DMS 273 (cell line): ENCODE data around the gene HOXA4.

Experiments
- DNase-seq: peaks from one replicate; lab custom pipeline; 2025; ENCODE audit not compliant: unreplicated experiment; lab: John Stamatoyannopoulos, UW

HOXA4 gene

DNA sequence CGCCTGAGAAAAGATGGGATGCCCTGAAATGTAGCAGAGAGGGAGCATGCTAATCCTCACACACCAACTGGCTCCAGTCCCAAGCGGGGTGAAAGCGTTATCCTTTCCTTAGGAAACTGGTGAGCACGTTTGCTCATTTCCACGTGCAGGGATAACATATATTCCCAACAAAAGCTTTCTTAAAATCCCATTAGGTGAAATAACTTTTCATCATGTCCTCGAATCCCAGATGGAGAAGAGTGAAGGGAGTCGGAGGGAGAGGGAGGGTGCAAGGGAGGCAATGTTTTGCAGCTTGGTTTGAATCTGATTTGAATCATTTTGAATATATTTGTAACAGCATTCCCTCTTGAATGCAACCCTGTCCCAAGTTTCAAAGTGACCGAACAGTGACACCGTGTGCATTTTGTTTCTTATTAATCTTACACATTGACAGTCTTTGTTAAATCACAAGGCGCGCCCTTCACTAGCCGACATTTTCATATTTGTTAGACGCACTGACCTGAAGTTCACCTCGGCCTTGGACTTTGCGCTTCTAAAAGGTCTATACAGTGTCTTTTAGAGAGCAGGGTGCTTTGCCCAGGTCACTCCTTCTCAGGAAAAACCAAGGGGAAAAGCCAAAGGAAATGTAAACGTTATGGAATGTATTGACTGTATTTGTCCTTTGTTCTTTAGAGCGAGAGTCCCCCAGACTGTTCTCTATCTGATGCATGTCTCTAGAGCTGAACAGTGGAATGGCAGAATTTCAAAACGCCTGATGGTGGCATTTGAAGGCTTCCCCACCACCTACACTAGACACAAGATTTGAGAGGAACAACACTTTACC is 3.1 kb upstream of the HOXA4 start:
- DNase-seq, result no peak

DNA sequence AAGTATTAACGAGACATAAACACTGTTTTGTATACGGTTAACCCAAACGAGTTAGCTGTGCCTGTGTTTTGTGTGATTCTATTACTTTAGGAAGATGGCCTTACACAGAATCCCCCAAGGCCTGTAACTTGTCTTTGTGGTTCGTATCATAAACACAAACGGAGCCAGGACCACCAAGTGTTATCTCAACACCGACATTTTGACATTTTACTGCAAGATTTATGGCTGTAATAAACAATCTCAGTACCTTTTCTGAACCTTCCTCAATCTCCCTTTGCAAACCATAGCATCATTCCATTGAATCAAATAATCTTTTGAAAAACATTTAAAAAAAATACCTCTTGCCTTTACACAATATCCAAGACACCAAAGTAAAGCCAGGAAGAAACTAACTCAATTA is 2.4 kb upstream of the HOXA4 start:
- no peak for DNase-seq

- no peak for DNase-seq
Measured at GRCh38 chr7:27132214-27132613, 1.7 kb upstream of the HOXA4 start.

DNA sequence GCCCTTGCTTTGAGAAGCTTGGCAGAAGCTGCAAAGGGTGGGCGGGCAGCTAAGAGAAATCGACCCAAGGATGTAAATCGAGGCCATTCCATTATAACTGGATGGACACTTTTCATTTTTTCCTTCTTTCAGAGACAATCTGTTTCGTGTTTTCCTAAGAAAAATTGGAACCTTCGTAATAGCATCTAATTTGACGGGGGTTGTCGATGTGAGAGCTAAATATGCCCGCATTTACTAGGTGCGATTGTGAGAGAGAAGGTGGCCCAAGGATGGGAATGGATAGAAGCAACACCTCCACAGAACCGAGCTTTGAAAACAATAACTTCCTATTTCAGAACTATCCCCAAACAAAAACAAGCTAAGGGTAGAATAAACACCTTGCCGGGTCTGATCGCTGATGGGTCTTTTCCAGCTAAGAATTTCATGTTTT is 848 bp upstream of the HOXA4 start:
- DNase-seq, result no peak

DNA sequence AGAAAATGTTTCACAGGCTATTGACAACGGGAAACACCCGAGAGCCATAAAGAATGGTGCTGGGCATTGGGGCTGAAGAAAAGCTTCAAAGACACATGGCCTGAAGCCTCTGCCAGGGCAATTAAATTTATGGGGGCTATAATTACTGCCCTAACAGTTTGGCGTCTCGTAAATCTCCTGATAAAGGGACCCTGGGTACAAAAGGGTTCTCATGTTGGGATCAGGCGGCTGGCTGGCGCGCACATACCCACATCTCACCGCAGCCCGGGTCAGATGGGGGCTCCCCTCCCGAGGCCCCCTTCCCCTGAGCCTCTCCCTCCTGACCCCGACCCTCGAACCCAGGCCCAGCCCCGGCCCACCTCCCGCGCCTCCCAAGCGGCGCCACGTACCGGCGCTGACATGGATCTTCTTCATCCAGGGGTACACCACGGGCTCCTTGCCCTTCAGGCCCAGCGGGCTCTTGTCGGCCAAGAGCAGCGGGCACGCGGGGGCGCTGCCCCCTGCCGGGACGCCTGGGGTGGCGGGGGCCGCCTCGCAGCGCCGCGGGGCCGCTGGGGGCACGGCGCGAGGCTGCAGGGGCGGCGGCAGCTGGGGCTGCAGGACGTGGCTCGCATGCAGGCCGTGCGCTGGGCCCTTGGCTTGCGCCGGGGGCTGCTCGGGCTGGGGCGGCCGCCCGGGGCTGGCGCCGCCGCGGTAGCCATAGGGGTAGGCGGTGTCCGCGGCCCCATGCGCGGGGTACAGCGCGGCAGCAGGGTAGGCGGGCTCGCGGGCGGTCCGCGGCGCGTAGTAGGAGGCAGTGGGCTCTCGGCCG is 623 bp downstream of the HOXA4 start:
- peak; percentile 84 for DNase-seq

DNA sequence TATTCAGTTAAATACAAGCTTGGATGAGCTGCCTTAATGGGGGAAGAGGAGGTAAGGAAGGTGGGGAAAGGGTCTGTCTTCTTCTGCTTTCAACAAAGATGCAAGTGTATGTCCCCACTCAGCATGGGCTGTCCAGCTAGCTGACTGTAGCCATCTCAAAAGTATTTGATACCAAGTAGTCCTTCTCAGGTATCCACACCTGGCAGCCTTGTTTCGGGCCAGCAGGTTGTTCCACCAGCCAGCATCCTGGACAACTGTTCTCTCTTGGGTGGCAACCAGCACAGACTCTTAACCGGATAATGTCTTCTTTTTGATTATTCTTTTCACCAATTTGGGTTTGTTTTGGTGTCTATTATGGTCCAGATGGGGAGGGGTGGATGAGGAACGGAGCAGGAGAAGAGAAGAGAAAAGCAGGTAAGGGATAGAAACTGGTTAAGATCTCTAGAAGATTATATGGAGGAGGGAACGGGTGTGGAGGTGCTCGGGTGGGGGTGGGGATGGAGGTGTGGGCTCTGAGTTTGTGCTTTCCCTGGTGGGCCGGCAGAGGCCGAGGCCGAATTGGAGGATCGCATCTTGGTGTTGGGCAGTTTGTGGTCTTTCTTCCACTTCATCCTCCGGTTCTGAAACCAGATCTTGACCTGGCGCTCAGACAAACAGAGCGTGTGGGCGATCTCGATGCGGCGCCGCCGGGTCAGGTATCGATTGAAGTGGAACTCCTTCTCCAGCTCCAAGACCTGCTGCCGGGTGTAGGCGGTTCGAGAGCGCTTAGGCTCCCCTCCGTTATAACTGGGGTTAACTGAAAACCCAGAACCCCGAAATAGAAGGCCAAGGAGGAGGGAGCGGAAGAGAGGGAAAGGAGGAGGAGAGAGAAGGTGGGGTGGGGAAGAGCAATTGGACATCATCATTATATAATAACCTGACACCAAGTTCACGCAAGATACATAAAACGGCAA is 1.5 kb downstream of the HOXA4 start:
- DNase-seq, result no peak

DNA sequence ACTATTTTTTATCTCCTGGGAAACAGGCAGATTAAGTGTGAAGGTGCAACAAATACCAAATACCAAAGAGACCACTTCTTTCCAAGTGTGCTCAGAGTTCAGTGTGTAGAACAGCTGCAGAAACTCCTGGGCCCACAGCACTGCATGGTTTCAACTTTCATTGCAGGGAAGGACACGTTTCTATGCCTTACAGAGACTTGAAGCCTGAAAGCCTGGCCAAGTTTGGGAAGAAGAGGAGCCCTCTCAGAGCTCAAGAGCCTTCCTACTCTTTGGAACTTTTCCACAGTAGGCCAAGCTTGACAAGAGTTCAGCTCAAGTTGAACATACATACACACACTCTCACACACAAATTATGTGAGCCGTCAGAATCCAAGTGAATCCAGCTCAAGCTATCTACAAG is 2.5 kb downstream of the HOXA4 start:
- peak; percentile 62 for DNase-seq

DNA sequence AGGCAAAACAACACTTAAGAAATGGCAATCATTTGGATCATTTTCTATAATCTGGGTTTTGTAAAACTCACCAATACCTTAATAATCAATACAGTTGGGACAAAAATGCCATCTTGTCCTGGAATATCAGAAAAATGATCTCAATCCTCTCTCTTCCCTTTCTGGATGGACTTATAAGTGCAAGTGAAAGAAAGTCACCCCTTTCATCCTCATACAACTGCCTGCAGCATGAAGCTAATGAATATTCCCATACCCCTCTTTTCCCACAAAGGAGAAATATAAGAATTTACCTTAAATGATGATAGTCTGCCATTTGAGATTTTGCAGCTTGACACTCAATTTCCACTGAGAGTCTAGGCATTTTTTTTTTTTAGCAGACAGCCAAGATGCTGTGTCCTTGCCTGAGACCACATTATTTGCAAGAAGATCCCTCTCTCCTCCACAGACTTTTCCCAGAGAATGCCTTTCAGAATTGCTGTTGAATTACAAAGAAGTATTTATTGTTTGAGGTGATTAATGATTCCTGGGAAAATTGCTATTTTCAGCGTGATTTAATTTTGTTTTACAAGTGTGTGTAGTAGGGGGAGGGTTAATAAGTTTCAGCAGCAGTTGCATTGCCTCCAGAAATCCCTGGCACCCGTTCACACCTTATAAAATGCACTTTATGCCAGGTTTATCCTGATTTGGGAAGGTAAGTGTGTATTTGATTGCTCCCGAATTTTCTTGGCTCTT is 3.8 kb downstream of the HOXA4 start:
- no peak for DNase-seq

DNA sequence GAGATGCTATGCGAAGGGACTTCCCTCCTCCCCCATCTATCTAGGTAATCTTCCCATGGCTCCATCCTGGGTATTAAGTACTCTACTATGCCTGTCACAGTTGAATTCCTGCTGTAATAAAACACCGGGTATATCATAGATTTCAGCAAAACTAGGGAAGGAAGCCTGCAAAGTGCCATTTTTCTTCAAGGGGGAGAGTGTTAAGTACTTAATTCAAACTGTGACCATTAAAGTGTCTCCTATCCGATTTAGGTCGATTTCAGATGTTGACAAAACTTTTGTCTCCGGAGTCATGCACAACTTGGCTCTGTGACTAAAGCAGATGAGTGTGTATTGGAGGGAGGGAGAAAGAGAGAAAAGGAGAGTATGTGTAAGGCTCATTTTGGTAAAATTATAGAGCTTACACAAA is 4.6 kb downstream of the HOXA4 start:
- DNase-seq, result no peak

GRCh38 chr7:27124902-27125689 is 5.5 kb downstream of the HOXA4 start:
- no peak for DNase-seq

DNA sequence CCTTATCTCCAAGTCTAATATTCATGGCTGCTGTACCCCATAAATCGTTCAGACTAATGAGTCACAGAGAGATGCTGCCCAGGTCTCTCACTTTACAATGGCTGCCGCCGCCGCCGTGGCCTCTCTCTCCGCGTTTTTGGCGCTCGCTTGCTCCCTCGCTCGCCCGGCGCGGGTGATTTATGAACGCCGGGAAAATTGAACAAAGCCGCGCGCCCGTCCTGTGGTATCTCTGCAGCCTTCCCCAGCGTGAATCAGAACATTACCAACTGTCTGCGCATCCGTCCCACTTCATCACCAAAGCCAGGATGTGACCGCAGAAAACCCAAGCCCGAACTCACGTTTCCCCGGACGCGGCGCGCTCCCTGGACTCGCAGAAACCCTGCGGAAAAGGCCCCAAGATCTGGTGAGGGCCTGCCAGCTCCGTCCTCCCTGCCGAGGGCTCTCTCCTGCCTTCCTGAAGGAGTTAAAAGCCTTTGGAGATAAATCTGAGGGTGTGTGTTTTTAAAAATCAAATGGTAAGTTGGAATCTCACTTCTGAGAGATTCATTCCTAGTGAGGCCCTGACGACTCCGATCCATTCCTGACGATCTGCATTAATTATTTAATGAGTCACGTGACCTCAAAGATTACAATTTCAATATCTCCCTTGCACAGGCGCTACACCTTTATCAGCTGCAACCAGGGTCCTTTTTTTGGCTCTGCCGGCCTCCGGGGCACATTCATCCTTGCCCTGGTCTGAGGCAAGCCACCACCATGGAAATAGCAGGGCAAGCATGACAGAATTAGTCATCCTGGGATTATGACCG is 6.3 kb downstream of the HOXA4 start:
- DNase-seq, result no peak

DNA sequence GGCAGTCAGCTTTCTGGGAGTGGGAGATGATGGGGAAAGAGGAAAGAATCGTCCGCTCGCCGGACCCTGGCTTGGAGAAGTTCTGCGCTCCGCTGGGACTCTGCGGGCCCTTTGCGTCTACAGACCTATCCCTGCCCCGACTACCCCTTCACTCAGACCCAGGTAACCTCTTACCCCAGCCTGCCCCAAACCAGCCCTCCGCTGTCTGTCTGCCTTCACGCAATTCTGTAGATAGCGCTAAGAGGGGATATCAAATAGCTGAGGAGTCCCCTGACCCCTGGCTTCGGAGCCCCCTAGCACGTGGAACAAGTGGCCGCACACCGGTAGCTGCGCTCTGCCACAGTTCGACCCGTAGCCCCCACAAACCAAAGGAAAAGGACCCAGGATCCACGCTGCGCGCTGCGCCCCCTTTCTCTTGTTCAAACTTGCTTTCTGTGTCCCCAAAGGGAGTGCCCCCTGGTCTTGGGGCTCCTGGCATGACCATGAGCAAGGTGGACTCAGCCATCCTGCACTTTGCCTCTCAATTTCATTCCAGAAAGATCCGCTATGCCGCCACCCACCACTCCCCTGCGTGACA is 7.0 kb downstream of the HOXA4 start:
- no peak for DNase-seq

DNA sequence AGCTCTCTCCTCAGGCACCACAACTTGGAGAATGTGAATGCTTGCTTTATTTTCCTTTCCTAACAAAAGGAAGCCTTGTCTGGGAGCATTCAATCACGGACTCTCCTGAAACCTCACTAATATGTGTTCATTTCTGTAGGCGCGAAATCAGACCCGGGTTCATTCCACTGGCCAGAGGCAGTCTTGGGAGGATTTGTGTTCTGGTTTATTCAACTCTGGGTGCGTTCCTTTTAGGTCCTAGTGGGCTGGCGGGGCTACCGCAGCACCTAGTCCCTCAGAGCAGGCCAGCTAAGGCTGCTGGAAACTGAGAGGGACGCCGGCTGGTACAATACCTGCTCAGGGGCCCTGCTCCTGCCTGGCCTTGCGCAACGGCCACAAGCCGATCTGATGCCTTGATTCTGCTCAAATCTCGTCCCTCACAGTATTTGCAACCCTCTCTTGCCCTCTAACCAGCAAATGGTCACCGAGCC is 7.5 kb downstream of the HOXA4 start:
- no peak for DNase-seq

DNA sequence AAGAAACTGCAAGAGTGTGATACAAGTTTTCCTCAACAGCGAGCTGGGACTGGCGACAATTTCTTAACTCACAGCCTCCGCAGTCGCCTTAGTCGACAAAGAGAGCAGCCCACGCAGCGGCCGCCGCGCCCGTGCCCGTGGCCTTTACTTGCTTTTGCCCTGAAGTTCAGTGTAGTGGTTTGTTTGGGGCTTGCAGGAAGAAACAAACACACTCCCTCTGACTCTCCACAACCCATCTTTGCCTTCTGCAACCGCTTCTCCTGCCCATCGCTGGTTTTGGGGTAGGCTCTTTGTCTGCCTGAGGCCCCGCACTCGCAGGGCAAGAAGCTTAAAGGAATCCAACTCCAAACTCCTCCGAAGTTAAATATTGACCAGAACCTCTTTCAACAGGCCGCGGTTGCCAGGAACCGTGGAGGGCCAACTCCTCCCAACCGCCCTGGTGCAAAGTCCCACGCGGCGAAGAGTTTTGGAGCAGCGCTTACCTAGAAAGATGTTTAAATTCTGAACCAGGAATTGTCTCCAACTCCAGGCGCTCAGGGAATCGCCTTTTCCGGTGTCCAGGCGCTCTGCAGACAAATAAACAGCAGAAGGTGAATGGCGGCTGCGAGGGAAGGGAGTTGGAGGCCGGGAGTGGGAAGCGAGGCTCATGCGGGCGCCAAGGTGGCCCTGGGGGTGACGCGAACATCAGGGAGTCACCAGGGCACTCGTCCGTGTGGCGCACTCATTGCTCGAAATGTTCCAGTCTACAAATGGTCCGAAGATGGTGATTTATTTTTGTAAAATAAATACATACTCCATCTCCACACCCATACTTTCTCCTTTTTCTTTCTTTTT is 8.3 kb downstream of the HOXA4 start:
- DNase-seq, result no peak

DNA sequence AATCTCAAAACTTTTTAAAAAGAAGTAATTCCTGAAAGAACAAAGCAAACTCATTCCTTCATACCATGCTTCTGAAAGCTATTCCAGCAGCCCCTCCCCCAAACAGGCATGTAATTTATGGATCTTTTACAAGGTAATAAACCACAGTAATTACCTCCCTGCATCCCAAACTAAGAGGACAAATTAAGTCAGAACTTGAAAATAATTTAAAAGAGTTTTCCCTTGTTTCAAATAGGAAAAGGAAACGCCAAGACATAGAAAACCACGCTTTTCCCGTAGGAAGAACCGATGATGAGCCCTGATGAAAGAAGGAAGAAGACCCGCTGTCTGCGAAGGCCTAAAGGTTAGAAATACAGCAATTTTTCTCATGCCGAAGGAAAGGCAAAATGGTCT is 8.9 kb downstream of the HOXA4 start:
- no peak for DNase-seq

DNA sequence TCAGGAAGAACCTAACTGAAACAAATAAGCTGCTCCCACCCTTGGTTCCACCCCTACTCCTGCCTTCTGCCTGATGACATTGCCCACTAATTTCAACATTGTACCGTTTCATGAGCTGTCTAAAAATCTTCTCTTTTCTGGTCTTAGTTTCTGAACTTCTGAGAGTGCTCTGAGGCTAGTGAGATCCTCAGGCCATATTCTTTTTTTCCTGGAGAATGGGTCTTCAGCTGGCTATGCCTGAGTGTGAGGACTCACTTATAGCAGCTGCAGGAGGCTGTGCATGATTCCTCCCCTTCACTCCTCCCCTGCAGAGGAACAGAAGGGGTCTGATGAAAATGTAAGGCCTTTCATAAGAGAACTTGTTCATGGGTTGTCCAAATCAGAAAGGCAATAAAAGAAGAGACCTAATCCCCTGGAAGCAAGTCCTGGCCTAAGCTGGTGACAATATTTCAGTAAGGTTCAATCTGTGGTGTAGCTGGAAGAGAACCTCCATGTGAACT is 11.1 kb downstream of the HOXA4 start:
- DNase-seq, result no peak

GRCh38 chr7:27118580-27118979 is 12.0 kb downstream of the HOXA4 start:
- no peak for DNase-seq
